ENCODE data around the gene PTPN11. TPM values are rescaled to one million over a fixed set of nuclear protein-coding genes. Genes with fewer than 3 reads are reported as not detected.
"Not testable (repeated sequence)": the region's sequence is repeated elsewhere in the genome, so short reads cannot be mapped to it uniquely, and the experiment has no call there.

Gene PTPN11
- total RNA-seq, 1 donor, result 98.8 TPM

DNA sequence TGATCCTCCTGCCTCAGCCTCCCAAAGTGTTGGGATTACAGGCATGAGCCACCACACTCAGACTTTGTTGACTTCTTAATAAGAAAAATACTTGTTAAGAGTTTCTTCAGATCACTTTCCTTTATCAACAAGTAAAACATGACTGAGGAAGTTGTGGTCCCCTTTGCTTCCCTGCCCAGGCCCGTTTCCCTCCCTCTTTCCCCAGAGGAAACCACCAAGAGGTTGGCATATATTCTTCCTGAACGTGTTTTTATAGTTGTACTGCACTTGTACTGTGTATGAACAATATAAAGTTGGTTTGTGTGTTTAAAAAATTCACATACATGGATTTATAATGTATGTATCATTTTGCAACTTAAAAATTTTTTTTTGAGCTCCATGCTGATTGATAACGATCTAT lies 28.4 kb downstream of the PTPN11 start:
- Histone ChIP-seq H3K79me2 (ENCODE audit: insufficient read depth, low read length) (peaks cover 42% of the 10 kb centered on the region), H2AFZ (ENCODE audit: low read length) (no peak overlapping the region), H3K4me1 (ENCODE audit: insufficient read depth, low read length) (no peaks in the 10 kb centered on the region), H4K20me1 (ENCODE audit: insufficient read depth, low read length) (peaks cover 6% of the 10 kb centered on the region), H3K27me3 (ENCODE audit: insufficient read depth, low read length) (no peaks in the 10 kb centered on the region), H3K9me3 (ENCODE audit: low read depth, low read length) (no peaks in the 10 kb centered on the region), H3K36me3 (ENCODE audit: insufficient read depth, low read length) (peaks cover 27% of the 10 kb centered on the region), H3K27ac (ENCODE audit: low read depth, low read length) (no peak overlapping the region), H3K4me3 (ENCODE audit: insufficient read depth, low read length) (no peak overlapping the region), H3K4me2 (ENCODE audit: insufficient read depth, low read length) (no peak overlapping the region)
- TF ChIP-seq, protein P1, sequence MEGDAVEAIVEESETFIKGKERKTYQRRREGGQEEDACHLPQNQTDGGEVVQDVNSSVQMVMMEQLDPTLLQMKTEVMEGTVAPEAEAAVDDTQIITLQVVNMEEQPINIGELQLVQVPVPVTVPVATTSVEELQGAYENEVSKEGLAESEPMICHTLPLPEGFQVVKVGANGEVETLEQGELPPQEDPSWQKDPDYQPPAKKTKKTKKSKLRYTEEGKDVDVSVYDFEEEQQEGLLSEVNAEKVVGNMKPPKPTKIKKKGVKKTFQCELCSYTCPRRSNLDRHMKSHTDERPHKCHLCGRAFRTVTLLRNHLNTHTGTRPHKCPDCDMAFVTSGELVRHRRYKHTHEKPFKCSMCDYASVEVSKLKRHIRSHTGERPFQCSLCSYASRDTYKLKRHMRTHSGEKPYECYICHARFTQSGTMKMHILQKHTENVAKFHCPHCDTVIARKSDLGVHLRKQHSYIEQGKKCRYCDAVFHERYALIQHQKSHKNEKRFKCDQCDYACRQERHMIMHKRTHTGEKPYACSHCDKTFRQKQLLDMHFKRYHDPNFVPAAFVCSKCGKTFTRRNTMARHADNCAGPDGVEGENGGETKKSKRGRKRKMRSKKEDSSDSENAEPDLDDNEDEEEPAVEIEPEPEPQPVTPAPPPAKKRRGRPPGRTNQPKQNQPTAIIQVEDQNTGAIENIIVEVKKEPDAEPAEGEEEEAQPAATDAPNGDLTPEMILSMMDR (IDR thresholded peaks at IDR 0.05; ENCODE audit: extremely low read depth, low read depth, low read length), result no peak
- DNase-seq (ENCODE audit: insufficient read length, low spot score, missing footprints), result peak; percentile 52

DNA sequence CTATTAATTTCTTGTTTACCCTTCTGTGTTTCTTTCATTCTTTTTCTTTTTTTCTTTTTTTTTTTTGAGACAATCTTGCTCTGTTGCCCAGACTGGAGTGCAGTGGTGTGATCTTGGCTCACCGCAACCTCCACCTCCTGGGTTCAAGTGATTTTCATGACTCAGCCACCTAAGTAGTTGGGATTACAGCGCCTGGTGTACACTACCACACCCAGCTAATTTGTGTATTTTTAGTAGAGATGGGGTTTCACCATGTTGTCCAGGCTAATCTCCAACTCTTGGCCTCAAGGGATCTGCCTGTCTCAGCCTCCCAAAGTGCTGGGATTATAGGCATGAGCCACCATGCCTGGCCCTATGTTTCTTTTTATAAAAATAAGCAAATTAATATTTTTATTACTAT lies 29.4 kb downstream of the PTPN11 start:
- H2AFZ ChIP-seq (ENCODE audit: low read length); H3K4me3 ChIP-seq (ENCODE audit: insufficient read depth, low read length); H3K27ac ChIP-seq (ENCODE audit: low read depth, low read length); H3K27me3 ChIP-seq (ENCODE audit: insufficient read depth, low read length); H3K4me2 ChIP-seq (ENCODE audit: insufficient read depth, low read length); H3K4me1 ChIP-seq (ENCODE audit: insufficient read depth, low read length); DNase-seq (ENCODE audit: insufficient read length, low spot score, missing footprints); H4K20me1 ChIP-seq (ENCODE audit: insufficient read depth, low read length); H3K9me3 ChIP-seq (ENCODE audit: low read depth, low read length): not testable (repeated sequence)
- peaks cover 29% of the 10 kb centered on the region for H3K36me3 ChIP-seq (ENCODE audit: insufficient read depth, low read length)
- peaks cover 34% of the 10 kb centered on the region for H3K79me2 ChIP-seq (ENCODE audit: insufficient read depth, low read length)

DNA sequence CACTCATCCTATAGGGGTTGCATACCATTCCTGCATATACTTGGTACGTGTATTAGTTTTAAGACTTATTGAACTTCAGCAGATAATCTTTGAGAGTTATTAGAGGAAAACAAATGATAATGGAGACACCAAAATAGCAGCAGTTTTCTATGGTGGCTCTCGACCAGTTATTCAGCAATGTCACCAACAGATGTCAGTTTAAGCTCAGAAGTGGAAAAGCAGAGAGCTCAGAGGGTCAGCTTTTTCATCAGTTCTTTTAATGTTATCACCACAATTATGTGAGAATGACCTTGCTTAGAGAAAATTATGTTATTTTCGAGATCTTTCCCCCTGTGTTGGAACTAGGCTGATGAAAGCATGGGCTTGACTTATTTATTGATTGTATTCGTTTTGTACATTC lies 32.0 kb downstream of the PTPN11 start:
- H3K4me2 ChIP-seq (ENCODE audit: insufficient read depth, low read length), result no peak overlapping the region
- DNase-seq (ENCODE audit: insufficient read length, low spot score, missing footprints), result no peak
- peaks cover 53% of the 10 kb centered on the region for H3K36me3 ChIP-seq (ENCODE audit: insufficient read depth, low read length)
- no peaks in the 10 kb centered on the region for H3K27me3 ChIP-seq (ENCODE audit: insufficient read depth, low read length)
- H2AFZ ChIP-seq (ENCODE audit: low read length), result no peak overlapping the region
- no peaks in the 10 kb centered on the region for H3K4me1 ChIP-seq (ENCODE audit: insufficient read depth, low read length)
- no peak overlapping the region for H3K4me3 ChIP-seq (ENCODE audit: insufficient read depth, low read length)
- peaks cover 2% of the 10 kb centered on the region for H4K20me1 ChIP-seq (ENCODE audit: insufficient read depth, low read length)
- no peaks in the 10 kb centered on the region for H3K9me3 ChIP-seq (ENCODE audit: low read depth, low read length)
- no peak overlapping the region for H3K27ac ChIP-seq (ENCODE audit: low read depth, low read length)
- TF ChIP-seq, protein P1 (IDR thresholded peaks at IDR 0.05; ENCODE audit: extremely low read depth, low read depth, low read length), result no peak
- H3K79me2 ChIP-seq (ENCODE audit: insufficient read depth, low read length), result peaks cover 13% of the 10 kb centered on the region

DNA sequence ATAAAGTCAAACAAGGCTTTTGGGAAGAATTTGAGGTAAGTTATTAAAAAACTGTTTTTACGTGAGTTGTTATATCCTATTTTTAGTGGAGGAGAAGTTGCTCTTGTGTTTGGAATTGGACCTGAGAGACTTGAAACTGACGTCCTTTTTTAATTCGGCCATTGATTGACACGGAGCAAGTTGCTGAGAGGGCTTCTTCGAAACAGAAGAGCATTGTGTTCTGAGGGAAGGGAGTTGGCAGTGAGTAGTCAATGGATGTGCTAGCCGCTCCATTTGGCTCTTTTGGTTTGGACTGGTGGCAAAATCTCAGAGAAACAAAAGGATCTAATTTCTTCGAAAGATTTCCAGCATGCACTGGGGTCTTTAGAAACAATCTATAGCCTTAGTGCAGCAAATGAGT lies 37.3 kb downstream of the PTPN11 start:
- Histone ChIP-seq H3K27me3 (ENCODE audit: insufficient read depth, low read length) (no peaks in the 10 kb centered on the region), H4K20me1 (ENCODE audit: insufficient read depth, low read length) (no peaks in the 10 kb centered on the region), H3K79me2 (ENCODE audit: insufficient read depth, low read length) (peaks cover 6% of the 10 kb centered on the region), H3K9me3 (ENCODE audit: low read depth, low read length) (no peaks in the 10 kb centered on the region), H3K4me2 (ENCODE audit: insufficient read depth, low read length) (no peak overlapping the region), H3K4me3 (ENCODE audit: insufficient read depth, low read length) (no peak overlapping the region), H3K27ac (ENCODE audit: low read depth, low read length) (no peak overlapping the region), H3K36me3 (ENCODE audit: insufficient read depth, low read length) (peaks cover 56% of the 10 kb centered on the region), H3K4me1 (ENCODE audit: insufficient read depth, low read length) (no peaks in the 10 kb centered on the region), H2AFZ (ENCODE audit: low read length) (no peak overlapping the region)
- DNase-seq (ENCODE audit: insufficient read length, low spot score, missing footprints), result no peak
- TF ChIP-seq, protein P1 (IDR thresholded peaks at IDR 0.05; ENCODE audit: extremely low read depth, low read depth, low read length), result no peak

DNA sequence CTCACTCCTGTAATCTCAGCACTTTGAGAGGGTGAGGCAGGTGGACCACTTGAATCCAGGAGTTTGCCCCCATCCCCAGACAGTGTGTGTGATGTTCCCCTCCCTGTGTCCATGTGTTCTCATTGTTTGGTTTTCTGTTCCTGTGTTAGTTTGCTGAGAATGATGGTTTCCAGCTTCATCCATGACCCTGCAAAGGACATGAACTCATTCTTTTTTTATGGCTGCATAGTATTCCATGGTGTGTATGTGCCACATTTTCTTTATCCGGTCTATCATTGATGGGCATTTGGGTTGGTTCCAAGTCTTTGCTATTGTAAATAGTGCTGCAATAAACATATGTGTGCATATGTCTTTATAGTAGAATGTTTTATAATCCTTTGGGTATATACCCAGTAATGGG lies 38.4 kb downstream of the PTPN11 start:
- not testable (repeated sequence) for DNase-seq (ENCODE audit: insufficient read length, low spot score, missing footprints); H4K20me1 ChIP-seq (ENCODE audit: insufficient read depth, low read length); H3K4me3 ChIP-seq (ENCODE audit: insufficient read depth, low read length); H3K27me3 ChIP-seq (ENCODE audit: insufficient read depth, low read length); H3K9me3 ChIP-seq (ENCODE audit: low read depth, low read length); H3K4me2 ChIP-seq (ENCODE audit: insufficient read depth, low read length); H3K27ac ChIP-seq (ENCODE audit: low read depth, low read length); H3K4me1 ChIP-seq (ENCODE audit: insufficient read depth, low read length); H3K79me2 ChIP-seq (ENCODE audit: insufficient read depth, low read length); H2AFZ ChIP-seq (ENCODE audit: low read length)
- H3K36me3 ChIP-seq (ENCODE audit: insufficient read depth, low read length), result peaks cover 55% of the 10 kb centered on the region
